PC-3 (cell line): ENCODE results near the gene PRLH. TPM values are rescaled to one million over a fixed set of nuclear protein-coding genes. Genes with fewer than 3 reads are reported as not detected.

ENCODE experiments used
- ATAC-seq: fragments of 200-7000 bp; cut with Tn5 transposase; 2 replicates; pipeline ENCODE4 v1.9.1; 2020; ENCODE audit warnings: mild to moderate bottlenecking, moderate library complexity
- BruUV-seq: library from RNA; stranded (reverse); fragments of 400-500 nt; replicated peaks from 2 replicates; lab custom pipeline; 2021; lab: Mats Ljungman, UMichigan
- CTCF ChIA-PET: fragments of 300-600 bp; sonication (Branson Sonifier 250); formaldehyde crosslinking; loops from one replicate; lab custom pipeline; 2022; ENCODE audit warnings: antibody characterized with exemption; lab: Charles Lee
- POLR2A ChIA-PET: fragments of 300-600 bp; sonication (Branson Sonifier 250); formaldehyde crosslinking; loops from one replicate; lab custom pipeline; 2022; ENCODE audit warnings: antibody characterized with exemption; ENCODE audit not compliant: unreplicated experiment; lab: Charles Lee
- DNase-seq: peaks from one replicate; pipeline ENCODE4 v3.0.0-alpha.2; 2015
- H2AFZ ChIP-seq: fragments of 300-600 bp; sonication (generic); 2 replicates; pipeline ENCODE4 v1.6.0; 2016; ENCODE audit warnings: antibody characterized with exemption, low read length
- H3F3A ChIP-seq: fragments of 300-600 bp; sonication (generic); one replicate; pipeline ENCODE4 v1.6.0; 2017; ENCODE audit warnings: antibody characterized with exemption, low read length, control low read depth, mild to moderate bottlenecking; ENCODE audit not compliant: unreplicated experiment
- H3K27ac ChIP-seq: fragments of 300-600 bp; sonication (generic); 2 replicates; pipeline ENCODE4 v1.5.1; 2016; ENCODE audit warnings: mild to moderate bottlenecking, low read length
- H3K27me3 ChIP-seq: fragments of 300-600 bp; sonication (generic); 2 replicates; pipeline ENCODE4 v1.6.1; 2016; ENCODE audit warnings: low read length, mixed read lengths
- H3K36me3 ChIP-seq: fragments of 300-600 bp; sonication (generic); 2 replicates; pipeline ENCODE4 v1.6.1; 2016; ENCODE audit warnings: low read depth, mixed run types, low read length, mixed read lengths
- H3K4me1 ChIP-seq: fragments of 300-600 bp; sonication (generic); 2 replicates; pipeline ENCODE4 v1.5.1; 2016; ENCODE audit warnings: low read length; ENCODE audit not compliant: insufficient read depth
- H3K4me2 ChIP-seq: fragments of 300-600 bp; sonication (generic); 2 replicates; pipeline ENCODE4 v1.6.0; 2016; ENCODE audit warnings: low read length
- H3K4me3 ChIP-seq: fragments of 300-600 bp; sonication (generic); 2 replicates; pipeline ENCODE4 v1.5.1; 2016; ENCODE audit warnings: mild to moderate bottlenecking, low read length, mixed read lengths
- H3K79me2 ChIP-seq: fragments of 300-600 bp; sonication (generic); 2 replicates; pipeline ENCODE4 v1.6.1; 2017; ENCODE audit warnings: low read length, mixed read lengths
- H3K9ac ChIP-seq: fragments of 300-600 bp; sonication (generic); 2 replicates; pipeline ENCODE4 v1.6.0; 2016; ENCODE audit warnings: mild to moderate bottlenecking, low read length
- H3K9me2 ChIP-seq: fragments of 300-600 bp; sonication (generic); replicated peaks from 2 replicates; pipeline ENCODE4 v1.6.1; 2016; ENCODE audit warnings: mixed run types, low read length, mixed read lengths
- H3K9me3 ChIP-seq: fragments of 300-600 bp; sonication (generic); 2 replicates; pipeline ENCODE4 v1.6.1; 2016; ENCODE audit warnings: low read length, mixed read lengths
- H4K20me1 ChIP-seq: fragments of 300-600 bp; sonication (generic); 2 replicates; pipeline ENCODE4 v1.6.1; 2016; ENCODE audit warnings: low read length, mixed read lengths
- CTCF ChIP-seq: fragments of 300-600 bp; sonication (generic); conservative IDR thresholded peaks from 2 replicates; pipeline ENCODE4 v1.5.1; 2017; ENCODE audit warnings: antibody characterized with exemption, low read depth, mild to moderate bottlenecking, low read length
- EZH2 ChIP-seq: fragments of 300-600 bp; sonication (generic); IDR thresholded peaks from one replicate; pipeline ENCODE4 v1.6.1; 2017; ENCODE audit warnings: antibody characterized with exemption, mild to moderate bottlenecking, low read length; ENCODE audit not compliant: unreplicated experiment
- EZH2phosphoT487 ChIP-seq: fragments of 300-600 bp; sonication (generic); IDR thresholded peaks from 2 replicates; pipeline ENCODE4 v1.6.1; 2018; ENCODE audit warnings: mild to moderate bottlenecking, antibody characterized with exemption, low read length, borderline replicate concordance
- intact Hi-C: fragments of 100-400 bp; cut with micrococcal nuclease; formaldehyde crosslinking; loops from 2 replicates; pipeline ENCODE4 v1.9.0; 2023
- total RNA-seq: library from RNA; depleted of rRNA; stranded (reverse); fragments of >200 nt; gene quantifications from 2 replicates; pipeline ENCODE4 v1.2.3, GENCODE V29; 2014

PRLH gene
- total RNA-seq, 1 experiment from 2014 or later: not detected

GRCh38 chr2:237568121-237568660 lies 1.8 kb downstream of the PRLH start:
- POLR2A ChIA-PET: no interaction called here
- Histone ChIP-seq H3F3A (no peaks in the 10 kb centered on the region), H3K9me3 (no peaks in the 10 kb centered on the region), H4K20me1 (no peaks in the 10 kb centered on the region), H3K4me1 (peaks cover 6% of the 10 kb centered on the region), H3K4me2 (no peak overlapping the region), H3K27ac (no peak overlapping the region), H3K9me2 (no peaks in the 10 kb centered on the region), H3K9ac (no peak overlapping the region), H3K27me3 (no peaks in the 10 kb centered on the region), H3K79me2 (no peaks in the 10 kb centered on the region), H3K4me3 (no peak overlapping the region), H2AFZ (no peak overlapping the region), H3K36me3 (no peaks in the 10 kb centered on the region)
- no peak for ATAC-seq
- no peak for TF ChIP-seq EZH2
- TF ChIP-seq EZH2phosphoT487: no peak
- TF ChIP-seq CTCF: no peak
- CTCF ChIA-PET: no interaction called here
- BruUV-seq: no TSS peak
- intact Hi-C loops: no loop called here
- DNase-seq: no peak

GRCh38 chr2:237569041-237569440 lies 2.7 kb downstream of the PRLH start:
- Histone ChIP-seq H3K4me3 (no peak overlapping the region), H3K79me2 (0 out of 2 replicates have a peak, but pooled peaks cover 3% of the 10 kb centered on the region), H3K9me3 (no peaks in the 10 kb centered on the region), H3K27me3 (no peaks in the 10 kb centered on the region), H2AFZ (no peak overlapping the region), H3K9ac (no peak overlapping the region), H3F3A (no peaks in the 10 kb centered on the region), H3K9me2 (no peaks in the 10 kb centered on the region), H4K20me1 (no peaks in the 10 kb centered on the region), H3K4me2 (no peak overlapping the region), H3K36me3 (no peaks in the 10 kb centered on the region), H3K4me1 (peaks cover 6% of the 10 kb centered on the region), H3K27ac (no peak overlapping the region)
- DNase-seq (no peak), ATAC-seq (no peak)
- CTCF ChIA-PET: no interaction called here
- intact Hi-C loops: no loop called here
- POLR2A ChIA-PET: no interaction called here
- TF ChIP-seq EZH2phosphoT487: no peak
- no peak for TF ChIP-seq EZH2
- TF ChIP-seq CTCF: no peak
- no TSS peak for BruUV-seq

GRCh38 chr2:237569896-237570295 lies 3.5 kb downstream of the PRLH start:
- 0 out of 2 replicates have a peak, but pooled peaks cover 3% of the 10 kb centered on the region for H3K79me2 ChIP-seq
- DNase-seq: no peak
- TF ChIP-seq CTCF: no peak
- TF ChIP-seq EZH2: no peak
- TF ChIP-seq EZH2phosphoT487: no peak
- H3K36me3 ChIP-seq: no peaks in the 10 kb centered on the region
- no peaks in the 10 kb centered on the region for H3K9me2 ChIP-seq
- ATAC-seq: no peak
- no peaks in the 10 kb centered on the region for H4K20me1 ChIP-seq
- CTCF ChIA-PET: no interaction called here
- POLR2A ChIA-PET: no interaction called here
- no peak overlapping the region for H3K4me2 ChIP-seq
- H2AFZ ChIP-seq: no peak overlapping the region
- H3K9ac ChIP-seq: no peak overlapping the region
- no peaks in the 10 kb centered on the region for H3F3A ChIP-seq
- H3K27ac ChIP-seq: no peak overlapping the region
- no peaks in the 10 kb centered on the region for H3K27me3 ChIP-seq
- no TSS peak for BruUV-seq
- no peaks in the 10 kb centered on the region for H3K9me3 ChIP-seq
- no peak overlapping the region for H3K4me3 ChIP-seq
- intact Hi-C loops: loop anchor here (5.0 kb wide), 1 partner anchor 58 kb away; no protein-coding TSS in a partner anchor
- H3K4me1 ChIP-seq: peaks cover 13% of the 10 kb centered on the region
